ENCODE data around the gene CAND2.
A peak's percentile ranks its signal among the peaks of the same experiment; 100 is the strongest.

The CAND2 gene

GRCh38 chr3:12807601-12808359, 11.3 kb downstream of the CAND2 start:
- no peak for DNase-seq

GRCh38 chr3:12808587-12808986, 12.1 kb downstream of the CAND2 start:
- no peak for DNase-seq

GRCh38 chr3:12809001-12809400, 12.5 kb downstream of the CAND2 start:
- no peak for DNase-seq

GRCh38 chr3:12809435-12809834, 13.0 kb downstream of the CAND2 start:
- DNase-seq = no peak

GRCh38 chr3:12810013-12810780, 13.7 kb downstream of the CAND2 start:
- DNase-seq = peak; percentile 91

- no peak for DNase-seq
These were observed 14.5 kb downstream of the CAND2 start for GRCh38 chr3:12810961-12811360.

- no peak for DNase-seq
These were observed 16.3 kb downstream of the CAND2 start for GRCh38 chr3:12812812-12813211.

GRCh38 chr3:12813967-12814366, 17.5 kb downstream of the CAND2 start:
- no peak for DNase-seq

GRCh38 chr3:12815078-12815477, 18.6 kb downstream of the CAND2 start:
- no peak for DNase-seq

GRCh38 chr3:12815719-12816118, 19.2 kb downstream of the CAND2 start:
- DNase-seq = no peak

GRCh38 chr3:12816521-12817342, 20.3 kb downstream of the CAND2 start:
- DNase-seq = no peak

GRCh38 chr3:12817343-12817710, 20.8 kb downstream of the CAND2 start:
- DNase-seq = no peak

GRCh38 chr3:12818273-12818672, 21.8 kb downstream of the CAND2 start:
- DNase-seq = no peak

GRCh38 chr3:12818773-12819172, 22.3 kb downstream of the CAND2 start:
- no peak for DNase-seq

- no peak for DNase-seq
These were observed 26.4 kb downstream of the CAND2 start for GRCh38 chr3:12822725-12823373.

- no peak for DNase-seq
These were observed 27.8 kb downstream of the CAND2 start for GRCh38 chr3:12824299-12824698.

GRCh38 chr3:12825156-12825555, 28.7 kb downstream of the CAND2 start:
- DNase-seq = no peak

- DNase-seq = no peak
These were observed 32.3 kb downstream of the CAND2 start for GRCh38 chr3:12828751-12829150.

- no peak for DNase-seq
These were observed 32.9 kb downstream of the CAND2 start for GRCh38 chr3:12829404-12829803.

- DNase-seq = no peak
These were observed 33.7 kb downstream of the CAND2 start for GRCh38 chr3:12829886-12830784.

GRCh38 chr3:12830785-12831156, 34.3 kb downstream of the CAND2 start:
- no peak for DNase-seq
